H9 (cell line): ENCODE data around the gene PIGK. TPM values are rescaled to one million over a fixed set of nuclear protein-coding genes. Genes with fewer than 3 reads are reported as not detected.

Experiments used
- DNase-seq: peaks from one replicate; pipeline ENCODE4 v3.0.0-alpha.2; 2017
- H2AFZ ChIP-seq: one replicate; pipeline ENCODE4 v1.6.1; 2013; ENCODE audit warnings: mild to moderate bottlenecking, low read length, control low read depth, moderate library complexity
- H2AK5ac ChIP-seq: 2 replicates; pipeline ENCODE4 v1.6.1; 2013; ENCODE audit warnings: low read length, control low read depth, mixed read lengths; ENCODE audit not compliant: insufficient read length
- H2BK120ac ChIP-seq: one replicate; pipeline ENCODE4 v1.6.1; 2013; ENCODE audit warnings: low read depth, mild to moderate bottlenecking, low read length, control low read depth, inconsistent platforms; ENCODE audit not compliant: poor library complexity, severe bottlenecking
- H2BK12ac ChIP-seq: 2 replicates; pipeline ENCODE4 v1.6.1; 2013; ENCODE audit warnings: low read length, control low read depth, mixed read lengths, low read depth; ENCODE audit not compliant: insufficient read length
- H2BK15ac ChIP-seq: 2 replicates; pipeline ENCODE4 v1.6.1; 2013; ENCODE audit warnings: low read depth, low read length, control low read depth
- H2BK20ac ChIP-seq: one replicate; pipeline ENCODE4 v1.6.1; 2013; ENCODE audit warnings: low read depth, mild to moderate bottlenecking, low read length, control low read depth, inconsistent platforms; ENCODE audit not compliant: poor library complexity, severe bottlenecking
- H2BK5ac ChIP-seq: 2 replicates; pipeline ENCODE4 v1.6.1; 2013; ENCODE audit warnings: low read length, control low read depth, mixed read lengths; ENCODE audit not compliant: insufficient read length
- H3K14ac ChIP-seq: 2 replicates; pipeline ENCODE4 v1.6.1; 2013; ENCODE audit warnings: low read length, control low read depth; ENCODE audit not compliant: insufficient read depth
- H3K18ac ChIP-seq: 2 replicates; pipeline ENCODE4 v1.6.1; 2013; ENCODE audit warnings: low read depth, mild to moderate bottlenecking, mixed read lengths, low read length, control low read depth; ENCODE audit not compliant: insufficient read length
- H3K23ac ChIP-seq: 2 replicates; pipeline ENCODE4 v1.6.1; 2013; ENCODE audit warnings: low read length, control low read depth, mixed read lengths, low read depth; ENCODE audit not compliant: insufficient read length
- H3K23me2 ChIP-seq: 2 replicates; pipeline ENCODE4 v1.6.1; 2013; ENCODE audit warnings: low read depth, mild to moderate bottlenecking, mixed read lengths, low read length, control low read depth; ENCODE audit not compliant: insufficient read length, poor library complexity, severe bottlenecking
- H3K27ac ChIP-seq: 2 replicates; pipeline ENCODE4 v1.5.1; 2013; ENCODE audit warnings: low read length, control low read depth, mixed read lengths, low read depth; ENCODE audit not compliant: insufficient read length
- H3K27me3 ChIP-seq: 2 replicates; pipeline ENCODE4 v1.6.1; 2013; ENCODE audit warnings: low read length, control low read depth, inconsistent platforms; ENCODE audit not compliant: insufficient read depth
- H3K4ac ChIP-seq: 2 replicates; pipeline ENCODE4 v1.6.1; 2013; ENCODE audit warnings: low read depth, mild to moderate bottlenecking, control low read depth, inconsistent platforms, low read length, moderate library complexity
- H3K4me1 ChIP-seq: 2 replicates; pipeline ENCODE4 v1.6.1; 2013; ENCODE audit warnings: low read length, control low read depth, inconsistent platforms; ENCODE audit not compliant: insufficient read depth
- H3K4me2 ChIP-seq: 2 replicates; pipeline ENCODE4 v1.6.1; 2013; ENCODE audit warnings: low read length, control low read depth, mixed read lengths; ENCODE audit not compliant: insufficient read length, insufficient read depth
- H3K56ac ChIP-seq: 2 replicates; pipeline ENCODE4 v1.6.1; 2013; ENCODE audit warnings: low read depth, mild to moderate bottlenecking, mixed read lengths, low read length, control low read depth; ENCODE audit not compliant: insufficient read length
- H3K79me1 ChIP-seq: 2 replicates; pipeline ENCODE4 v1.6.1; 2013; ENCODE audit warnings: low read depth, mild to moderate bottlenecking, moderate library complexity, low read length, control low read depth, inconsistent platforms; ENCODE audit not compliant: insufficient read depth, poor library complexity, severe bottlenecking
- H3K79me2 ChIP-seq: 2 replicates; pipeline ENCODE4 v1.6.1; 2013; ENCODE audit warnings: low read length, control low read depth, inconsistent platforms; ENCODE audit not compliant: insufficient read depth
- H3K9ac ChIP-seq: 2 replicates; pipeline ENCODE4 v1.6.1; 2013; ENCODE audit warnings: low read length, control low read depth, mixed read lengths; ENCODE audit not compliant: insufficient read length; ENCODE audit errors: extremely low read depth
- H3K9me3 ChIP-seq: one replicate; pipeline ENCODE4 v1.6.1; 2013; ENCODE audit warnings: low read depth, low read length, inconsistent platforms; ENCODE audit not compliant: control insufficient read depth
- H3T11ph ChIP-seq: one replicate; pipeline ENCODE4 v1.6.1; 2013; ENCODE audit warnings: mild to moderate bottlenecking, low read length, control low read depth, inconsistent platforms
- H4K20me1 ChIP-seq: one replicate; pipeline ENCODE4 v1.6.1; 2013; ENCODE audit not compliant: control insufficient read depth, insufficient read length, insufficient read depth
- H4K5ac ChIP-seq: 2 replicates; pipeline ENCODE4 v1.6.1; 2013; ENCODE audit warnings: low read depth, mild to moderate bottlenecking, mixed read lengths, low read length, control low read depth; ENCODE audit not compliant: insufficient read length
- H4K8ac ChIP-seq: replicated peaks from 2 replicates; pipeline ENCODE4 v1.6.1; 2013; ENCODE audit warnings: low read length, control low read depth, mixed read lengths, low read depth; ENCODE audit not compliant: insufficient read length
- H4K91ac ChIP-seq: 2 replicates; pipeline ENCODE4 v1.6.1; 2013; ENCODE audit warnings: low read depth, mild to moderate bottlenecking, moderate library complexity, mixed read lengths, low read length, control low read depth; ENCODE audit not compliant: insufficient read length
- H3K27ac Mint-ChIP-seq, 3 experiments: 2 replicates in 2 of 3; 3 replicates in 1 of 3; pipeline ENCODE4 v1.8.0; 2020 to 2021; ENCODE audit warnings: mixed read lengths in 3 of 3, mild to moderate bottlenecking in 1 of 3, moderate library complexity in 1 of 3
- H3K27me3 Mint-ChIP-seq: 2 replicates; pipeline ENCODE4 v1.8.0; 2021; ENCODE audit warnings: low read depth, mild to moderate bottlenecking, moderate library complexity, mixed read lengths
- H3K36me3 Mint-ChIP-seq, 3 experiments: 2 replicates in 2 of 3; 3 replicates in 1 of 3; pipeline ENCODE4 v1.8.0; 2020 to 2021; ENCODE audit warnings: low read depth in 3 of 3, mixed read lengths in 3 of 3; ENCODE audit not compliant: insufficient read depth in 1 of 3
- H3K4me1 Mint-ChIP-seq, 2 experiments: 2 replicates each; pipeline ENCODE4 v1.8.0; 2020; ENCODE audit warnings: mixed read lengths in 2 of 2
- H3K4me3 Mint-ChIP-seq, 2 experiments: 2 replicates in 1 of 2; 3 replicates in 1 of 2; pipeline ENCODE4 v1.8.0; 2020 to 2021; ENCODE audit warnings: mild to moderate bottlenecking in 2 of 2, mixed read lengths in 2 of 2, moderate library complexity in 1 of 2
- H3K9me3 Mint-ChIP-seq, 2 experiments: 2 replicates in 1 of 2; 3 replicates in 1 of 2; pipeline ENCODE4 v1.8.0; 2020; ENCODE audit warnings: mild to moderate bottlenecking in 2 of 2, mixed read lengths in 2 of 2, moderate library complexity in 1 of 2
- WGBS: extraction: QIAGEN DNeasy Blood & Tissue Kit; methylation state at CpG from one replicate; pipeline ENCODE4 v1.1.7; 2013; ENCODE audit warnings: missing lambda C conversion rate, low lambda C conversion rate, mixed read lengths; ENCODE audit not compliant: insufficient read length; ENCODE audit errors: extremely low coverage; 5-methylcytosine and 5-hydroxymethylcytosine counted together
- total RNA-seq: library from RNA; stranded (reverse); gene quantifications from 2 replicates; pipeline ENCODE4 v1.2.1, GENCODE V29; 2021
- TF ChIP-seq, protein P1 (sequence below): fragments of 200-600 bp; sonication (generic); conservative IDR thresholded peaks from 3 replicates; pipeline ENCODE4 v1.8.0; 2021; ENCODE audit warnings: antibody characterized with exemption, mild to moderate bottlenecking

The PIGK gene
- total RNA-seq, 1 experiment from 2014 or later, result 22.1 TPM

DNA sequence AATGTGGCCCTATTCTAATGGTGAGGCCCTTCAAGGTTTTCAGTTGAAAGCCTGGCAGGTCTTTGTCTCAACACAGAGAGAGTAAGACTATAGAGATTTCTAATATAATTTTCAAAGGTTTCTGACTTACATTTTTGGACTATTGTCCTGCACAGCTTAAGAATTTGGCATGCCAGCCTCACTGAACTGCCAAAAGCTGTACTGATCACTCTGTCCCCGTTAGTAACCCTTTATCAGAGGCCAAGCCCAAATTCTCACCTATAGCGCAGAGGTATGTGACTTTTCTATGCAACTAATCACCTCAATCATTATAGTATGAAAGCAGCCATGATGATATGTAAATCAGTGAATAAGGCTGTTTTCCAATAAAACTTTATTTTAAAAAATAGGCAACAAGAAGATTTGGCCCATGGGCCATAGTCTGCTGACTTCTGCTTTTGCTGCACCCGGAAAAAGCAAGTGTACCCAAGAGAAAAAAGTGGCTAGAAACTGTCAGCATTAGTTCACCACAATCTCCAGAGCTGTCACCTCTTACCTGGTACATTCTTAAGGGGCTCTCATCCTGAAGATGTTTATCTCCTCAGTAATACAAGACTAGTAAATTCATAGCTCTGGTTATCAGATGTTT lies 85.4 kb downstream of the PIGK start:
- H3K27me3 Mint-ChIP-seq, result no peaks in the 10 kb centered on the region
- Histone ChIP-seq H3K27me3 (no peaks in the 10 kb centered on the region), H3T11ph (no peak overlapping the region), H2BK15ac (no peak overlapping the region), H4K8ac (no peak overlapping the region), H3K56ac (no peak overlapping the region), H3K23me2 (no peaks in the 10 kb centered on the region), H3K23ac (no peak overlapping the region), H3K18ac (no peak overlapping the region), H3K9me3 (no peaks in the 10 kb centered on the region), H4K5ac (no peak overlapping the region), H3K14ac (no peak overlapping the region), H4K20me1 (no peaks in the 10 kb centered on the region), H3K9ac (no peak overlapping the region), H2BK5ac (no peak overlapping the region), H2AK5ac (no peak overlapping the region), H3K79me1 (no peaks in the 10 kb centered on the region), H3K79me2 (no peaks in the 10 kb centered on the region), H3K4ac (no peak overlapping the region), H2BK20ac (no peak overlapping the region), H2BK120ac (no peak overlapping the region), H3K4me1 (no peaks in the 10 kb centered on the region), H2AFZ (no peak overlapping the region), H2BK12ac (no peak overlapping the region), H3K27ac (no peak overlapping the region), H3K4me2 (no peak overlapping the region), H4K91ac (no peak overlapping the region)
- H3K27ac Mint-ChIP-seq, result no peak overlapping the region
- TF ChIP-seq, protein P1, sequence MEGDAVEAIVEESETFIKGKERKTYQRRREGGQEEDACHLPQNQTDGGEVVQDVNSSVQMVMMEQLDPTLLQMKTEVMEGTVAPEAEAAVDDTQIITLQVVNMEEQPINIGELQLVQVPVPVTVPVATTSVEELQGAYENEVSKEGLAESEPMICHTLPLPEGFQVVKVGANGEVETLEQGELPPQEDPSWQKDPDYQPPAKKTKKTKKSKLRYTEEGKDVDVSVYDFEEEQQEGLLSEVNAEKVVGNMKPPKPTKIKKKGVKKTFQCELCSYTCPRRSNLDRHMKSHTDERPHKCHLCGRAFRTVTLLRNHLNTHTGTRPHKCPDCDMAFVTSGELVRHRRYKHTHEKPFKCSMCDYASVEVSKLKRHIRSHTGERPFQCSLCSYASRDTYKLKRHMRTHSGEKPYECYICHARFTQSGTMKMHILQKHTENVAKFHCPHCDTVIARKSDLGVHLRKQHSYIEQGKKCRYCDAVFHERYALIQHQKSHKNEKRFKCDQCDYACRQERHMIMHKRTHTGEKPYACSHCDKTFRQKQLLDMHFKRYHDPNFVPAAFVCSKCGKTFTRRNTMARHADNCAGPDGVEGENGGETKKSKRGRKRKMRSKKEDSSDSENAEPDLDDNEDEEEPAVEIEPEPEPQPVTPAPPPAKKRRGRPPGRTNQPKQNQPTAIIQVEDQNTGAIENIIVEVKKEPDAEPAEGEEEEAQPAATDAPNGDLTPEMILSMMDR, result no peak
- H3K9me3 Mint-ChIP-seq, result no peaks in the 10 kb centered on the region
- no CpG with 5 or more reads among the region's 3 CpGs for WGBS
- H3K36me3 Mint-ChIP-seq, result no peaks in the 10 kb centered on the region
- H3K4me1 Mint-ChIP-seq, result no peaks in the 10 kb centered on the region
- H3K4me3 Mint-ChIP-seq, result no peak overlapping the region
- DNase-seq, result no peak
